Inferior parietal cortex (tissue), 1 donor: ENCODE measurements around the gene HLCS.

Source experiments
- DNase-seq: peaks from one replicate; pipeline ENCODE4 v3.0.0-alpha.2; 2016; ENCODE audit errors: extremely low spot score

The HLCS gene

GRCh38 chr21:36780861-36781260 lies 185.6 kb downstream of the HLCS start:
- DNase-seq = no peak

- no peak for DNase-seq
These were observed 189.4 kb downstream of the HLCS start for GRCh38 chr21:36776981-36777617.

GRCh38 chr21:36773995-36774394 lies 192.5 kb downstream of the HLCS start:
- no peak for DNase-seq

GRCh38 chr21:36773117-36773516 lies 193.4 kb downstream of the HLCS start:
- no peak for DNase-seq

- no peak for DNase-seq
These were observed 197.2 kb downstream of the HLCS start for GRCh38 chr21:36769051-36769839.

- no peak for DNase-seq
These were observed 198.0 kb downstream of the HLCS start for GRCh38 chr21:36768496-36768895.

- DNase-seq = no peak
These were observed 199.4 kb downstream of the HLCS start for GRCh38 chr21:36767096-36767495.

- no peak for DNase-seq
These were observed 200.0 kb downstream of the HLCS start for GRCh38 chr21:36766511-36766910.

GRCh38 chr21:36765229-36765628 lies 201.2 kb downstream of the HLCS start:
- DNase-seq = no peak

GRCh38 chr21:36763305-36763704 lies 203.2 kb downstream of the HLCS start:
- no peak for DNase-seq

- no peak for DNase-seq
These were observed 203.8 kb downstream of the HLCS start for GRCh38 chr21:36762642-36763041.

GRCh38 chr21:36761685-36762084 lies 204.8 kb downstream of the HLCS start:
- DNase-seq = no peak

GRCh38 chr21:36759348-36760083 lies 207.0 kb downstream of the HLCS start:
- DNase-seq = no peak

GRCh38 chr21:36757196-36757595 lies 209.3 kb downstream of the HLCS start:
- no peak for DNase-seq

- DNase-seq = peak; percentile 46
These were observed 209.9 kb downstream of the HLCS start for GRCh38 chr21:36756527-36756926.

GRCh38 chr21:36754241-36754898 lies 212.1 kb downstream of the HLCS start:
- DNase-seq = no peak

- DNase-seq = no peak
These were observed 212.9 kb downstream of the HLCS start for GRCh38 chr21:36753556-36753955.

- DNase-seq = no peak
These were observed 215.1 kb downstream of the HLCS start for GRCh38 chr21:36751383-36751782.

- no peak for DNase-seq
These were observed 215.9 kb downstream of the HLCS start for GRCh38 chr21:36750576-36750959.

GRCh38 chr21:36749935-36750575 lies 216.4 kb downstream of the HLCS start:
- no peak for DNase-seq

- DNase-seq = no peak
These were observed 218.6 kb downstream of the HLCS start for GRCh38 chr21:36747815-36748383.
